ENCODE measurements around the gene STXBP1.

STXBP1 gene

GRCh38 chr9:127563579-127563978, 48.5 kb upstream of the STXBP1 start:
- H3K9me2 ChIP-seq (replicated peaks; ENCODE audit: control insufficient read depth, low read length), result no peaks in the 10 kb centered on the region
- H3F3A ChIP-seq (ENCODE audit: control insufficient read depth, insufficient read depth), result no peaks in the 10 kb centered on the region
- peaks cover 34% of the 10 kb centered on the region for H3K27me3 ChIP-seq (ENCODE audit: control insufficient read depth, low read length)
- H3K4me1 ChIP-seq (ENCODE audit: control insufficient read depth, low read length), result no peaks in the 10 kb centered on the region
- H3K27ac ChIP-seq (ENCODE audit: low read depth, low read length), result no peak overlapping the region
- TF ChIP-seq CTCF (IDR thresholded peaks at IDR 0.05; ENCODE audit: low read depth, low read length, poor library complexity, severe bottlenecking) (no peak), EZH2phosphoT487 (IDR thresholded peaks at IDR 0.05; ENCODE audit: borderline replicate concordance, low read length) (no peak)
- no peaks in the 10 kb centered on the region for H3K79me2 ChIP-seq (ENCODE audit: control insufficient read depth, low read length)
- H4K20me1 ChIP-seq (ENCODE audit: control insufficient read depth, insufficient read depth, low read depth, low read length), result no peaks in the 10 kb centered on the region
- H3K36me3 ChIP-seq (ENCODE audit: control insufficient read depth, low read length), result no peaks in the 10 kb centered on the region
- no peak overlapping the region for H3K4me2 ChIP-seq (ENCODE audit: low read length)
- H3K4me3 ChIP-seq (ENCODE audit: low read length), result no peak overlapping the region
- H3K9me3 ChIP-seq (ENCODE audit: control insufficient read depth, insufficient read depth, low read length), result no peaks in the 10 kb centered on the region

- Histone ChIP-seq H3F3A (ENCODE audit: control insufficient read depth, insufficient read depth) (0 out of 2 replicates have a peak, but pooled peaks cover 3% of the 10 kb centered on the region), H3K9me2 (replicated peaks; ENCODE audit: control insufficient read depth, low read length) (no peaks in the 10 kb centered on the region), H4K20me1 (ENCODE audit: control insufficient read depth, insufficient read depth, low read depth, low read length) (no peaks in the 10 kb centered on the region), H3K79me2 (ENCODE audit: control insufficient read depth, low read length) (no peaks in the 10 kb centered on the region), H3K9me3 (ENCODE audit: control insufficient read depth, insufficient read depth, low read length) (no peaks in the 10 kb centered on the region), H3K4me1 (ENCODE audit: control insufficient read depth, low read length) (peaks cover 11% of the 10 kb centered on the region), H3K4me3 (ENCODE audit: low read length) (no peak overlapping the region), H3K36me3 (ENCODE audit: control insufficient read depth, low read length) (no peaks in the 10 kb centered on the region), H3K27ac (ENCODE audit: low read depth, low read length) (no peak overlapping the region), H3K27me3 (ENCODE audit: control insufficient read depth, low read length) (peaks cover 41% of the 10 kb centered on the region), H3K4me2 (ENCODE audit: low read length) (no peak overlapping the region)
- TF ChIP-seq CTCF (IDR thresholded peaks at IDR 0.05; ENCODE audit: low read depth, low read length, poor library complexity, severe bottlenecking), result no peak
- no peak for TF ChIP-seq EZH2phosphoT487 (IDR thresholded peaks at IDR 0.05; ENCODE audit: borderline replicate concordance, low read length)
These were observed 46.8 kb upstream of the STXBP1 start for GRCh38 chr9:127565231-127565630.

- H3K36me3 ChIP-seq (ENCODE audit: control insufficient read depth, low read length), result no peaks in the 10 kb centered on the region
- 0 out of 2 replicates have a peak, but pooled peaks cover 3% of the 10 kb centered on the region for H3F3A ChIP-seq (ENCODE audit: control insufficient read depth, insufficient read depth)
- no peaks in the 10 kb centered on the region for H4K20me1 ChIP-seq (ENCODE audit: control insufficient read depth, insufficient read depth, low read depth, low read length)
- H3K9me3 ChIP-seq (ENCODE audit: control insufficient read depth, insufficient read depth, low read length), result no peaks in the 10 kb centered on the region
- no peak overlapping the region for H3K4me2 ChIP-seq (ENCODE audit: low read length)
- peaks cover 34% of the 10 kb centered on the region for H3K27me3 ChIP-seq (ENCODE audit: control insufficient read depth, low read length)
- H3K27ac ChIP-seq (ENCODE audit: low read depth, low read length), result no peak overlapping the region
- H3K4me1 ChIP-seq (ENCODE audit: control insufficient read depth, low read length), result peaks cover 17% of the 10 kb centered on the region
- TF ChIP-seq EZH2phosphoT487 (IDR thresholded peaks at IDR 0.05; ENCODE audit: borderline replicate concordance, low read length), result no peak
- TF ChIP-seq CTCF (IDR thresholded peaks at IDR 0.05; ENCODE audit: low read depth, low read length, poor library complexity, severe bottlenecking), result no peak
- no peaks in the 10 kb centered on the region for H3K9me2 ChIP-seq (replicated peaks; ENCODE audit: control insufficient read depth, low read length)
- H3K4me3 ChIP-seq (ENCODE audit: low read length), result no peak overlapping the region
- H3K79me2 ChIP-seq (ENCODE audit: control insufficient read depth, low read length), result no peaks in the 10 kb centered on the region
These were observed 45.6 kb upstream of the STXBP1 start for GRCh38 chr9:127566351-127567001.
